T-helper 1 cell treated with Interleukin-12 subunit alpha and Interleukin-12 subunit beta and Interleukin-4 antibody, amounts not matched to agents 30 ng/mL and 1 ng/mL, for 36 hours (primary cell): Measurements from ENCODE around the gene SOX4. TPM values are rescaled to one million over a fixed set of nuclear protein-coding genes. Genes with fewer than 3 reads are reported as not detected.

Source experiments
- intact Hi-C: fragments of 100-400 bp; cut with micrococcal nuclease; formaldehyde crosslinking; loops from one replicate; pipeline ENCODE4 v1.15.1; 2024
- total RNA-seq: library from RNA; stranded (reverse); gene quantifications from 2 replicates; pipeline ENCODE4 v1.2.3, GENCODE V29; 2022

The SOX4 gene
- total RNA-seq, 1 donor from 2014 or later = 1.2 TPM

- intact Hi-C loops = loop anchor here (1.0 to 10.0 kb wide), 3 partner anchors 472 to 1748 kb away; no protein-coding TSS in a partner anchor
Observed at GRCh38 chr6:21592953-21593352, 598 bp upstream of the SOX4 start.

- intact Hi-C loops = loop anchor here (1.0 to 10.0 kb wide), 3 partner anchors 471 to 1749 kb away; no protein-coding TSS in a partner anchor
Observed at GRCh38 chr6:21593927-21594415, 420 bp downstream of the SOX4 start.

- intact Hi-C loops = loop anchor here (5.0 to 10.0 kb wide), 3 partner anchors 470 to 1750 kb away; no protein-coding TSS in a partner anchor
Observed at GRCh38 chr6:21594416-21595281, 1.1 kb downstream of the SOX4 start.

GRCh38 chr6:21595285-21596144 lies 2.0 kb downstream of the SOX4 start:
- intact Hi-C loops = loop anchor here (1.0 to 10.0 kb wide), 6 partner anchors 7 to 1751 kb away; no protein-coding TSS in a partner anchor

- intact Hi-C loops = loop anchor here (1.0 to 10.0 kb wide), 6 partner anchors 8 to 1752 kb away; no protein-coding TSS in a partner anchor
Observed at GRCh38 chr6:21596145-21596948, 2.8 kb downstream of the SOX4 start.

- intact Hi-C loops = loop anchor here (1.0 to 10.0 kb wide), 6 partner anchors 9 to 1752 kb away; no protein-coding TSS in a partner anchor
Observed at GRCh38 chr6:21596949-21597682, 3.6 kb downstream of the SOX4 start.

GRCh38 chr6:21597801-21598673 lies 4.5 kb downstream of the SOX4 start:
- intact Hi-C loops = loop anchor here (2.0 to 10.0 kb wide), 5 partner anchors 69 to 1753 kb away; no protein-coding TSS in a partner anchor

GRCh38 chr6:21598674-21599023 lies 5.1 kb downstream of the SOX4 start:
- intact Hi-C loops = loop anchor here (5.0 to 10.0 kb wide), 3 partner anchors 466 to 1754 kb away; no protein-coding TSS in a partner anchor

- intact Hi-C loops = loop anchor here (5.0 to 10.0 kb wide), 3 partner anchors 466 to 1754 kb away; no protein-coding TSS in a partner anchor
Observed at GRCh38 chr6:21599051-21599696, 5.6 kb downstream of the SOX4 start.

- intact Hi-C loops = no loop called here
Observed at GRCh38 chr6:21601339-21601923, 7.9 kb downstream of the SOX4 start.

- intact Hi-C loops = no loop called here
Observed at GRCh38 chr6:21601932-21602390, 8.4 kb downstream of the SOX4 start.

GRCh38 chr6:21603082-21603952 lies 9.8 kb downstream of the SOX4 start:
- intact Hi-C loops = no loop called here

- intact Hi-C loops = no loop called here
Observed at GRCh38 chr6:21604081-21604480, 10.5 kb downstream of the SOX4 start.

GRCh38 chr6:21605166-21605565 lies 11.6 kb downstream of the SOX4 start:
- intact Hi-C loops = no loop called here

- intact Hi-C loops = no loop called here
Observed at GRCh38 chr6:21608601-21609000, 15.1 kb downstream of the SOX4 start.

- intact Hi-C loops = no loop called here
Observed at GRCh38 chr6:21609881-21610329, 16.4 kb downstream of the SOX4 start.

GRCh38 chr6:21610341-21610740 lies 16.8 kb downstream of the SOX4 start:
- intact Hi-C loops = no loop called here
